SK-N-MC (cell line): ENCODE data around the gene GRB10.

Experiments used
- EZH2 ChIP-seq: fragments of 200-600 bp; sonication (generic); IDR thresholded peaks from one replicate; pipeline ENCODE4 v1.6.1; 2017; ENCODE audit warnings: antibody characterized with exemption
- POLR2AphosphoS5 ChIP-seq: IDR thresholded peaks from 2 replicates; pipeline ENCODE4 v1.6.1; 2012; ENCODE audit warnings: mild to moderate bottlenecking, low read depth, low read length, borderline replicate concordance

DNA sequence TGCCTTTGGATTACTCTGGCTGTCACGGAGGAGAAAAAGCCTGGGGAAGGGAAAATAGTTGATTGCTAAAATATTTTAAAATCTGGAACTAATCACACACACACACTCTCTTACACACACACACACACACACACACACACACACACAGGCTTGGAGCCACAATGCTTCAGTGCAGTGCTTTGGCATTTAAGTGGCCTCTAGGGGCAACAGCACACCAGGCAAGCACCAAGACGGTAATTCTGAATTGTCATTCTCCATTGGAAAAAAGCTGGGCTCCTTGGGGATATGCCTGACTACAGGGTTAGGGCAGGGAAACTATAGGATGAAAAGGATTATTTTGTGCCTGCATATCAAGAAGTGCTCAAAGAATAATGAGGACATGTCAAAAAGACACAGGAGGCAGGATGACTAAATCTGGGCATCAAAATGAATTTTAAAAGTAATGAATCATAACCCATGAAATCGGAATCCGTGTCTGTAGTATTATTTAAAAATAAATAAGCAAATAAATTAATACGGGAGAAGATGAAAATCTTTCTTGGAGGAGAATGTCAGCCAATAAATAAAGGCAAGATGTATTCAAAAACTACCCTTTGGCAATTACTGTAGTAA, 187.1 kb downstream of the GRB10 start:
- TF ChIP-seq POLR2AphosphoS5 (no peak), EZH2 (no peak)
